T follicular helper cell (primary cell): ENCODE data around the gene SOX12.

Experiments
- DNase-seq: peaks from one replicate; pipeline ENCODE4 v3.0.0-alpha.2; 2020; ENCODE audit warnings: low read depth

Gene SOX12

DNA sequence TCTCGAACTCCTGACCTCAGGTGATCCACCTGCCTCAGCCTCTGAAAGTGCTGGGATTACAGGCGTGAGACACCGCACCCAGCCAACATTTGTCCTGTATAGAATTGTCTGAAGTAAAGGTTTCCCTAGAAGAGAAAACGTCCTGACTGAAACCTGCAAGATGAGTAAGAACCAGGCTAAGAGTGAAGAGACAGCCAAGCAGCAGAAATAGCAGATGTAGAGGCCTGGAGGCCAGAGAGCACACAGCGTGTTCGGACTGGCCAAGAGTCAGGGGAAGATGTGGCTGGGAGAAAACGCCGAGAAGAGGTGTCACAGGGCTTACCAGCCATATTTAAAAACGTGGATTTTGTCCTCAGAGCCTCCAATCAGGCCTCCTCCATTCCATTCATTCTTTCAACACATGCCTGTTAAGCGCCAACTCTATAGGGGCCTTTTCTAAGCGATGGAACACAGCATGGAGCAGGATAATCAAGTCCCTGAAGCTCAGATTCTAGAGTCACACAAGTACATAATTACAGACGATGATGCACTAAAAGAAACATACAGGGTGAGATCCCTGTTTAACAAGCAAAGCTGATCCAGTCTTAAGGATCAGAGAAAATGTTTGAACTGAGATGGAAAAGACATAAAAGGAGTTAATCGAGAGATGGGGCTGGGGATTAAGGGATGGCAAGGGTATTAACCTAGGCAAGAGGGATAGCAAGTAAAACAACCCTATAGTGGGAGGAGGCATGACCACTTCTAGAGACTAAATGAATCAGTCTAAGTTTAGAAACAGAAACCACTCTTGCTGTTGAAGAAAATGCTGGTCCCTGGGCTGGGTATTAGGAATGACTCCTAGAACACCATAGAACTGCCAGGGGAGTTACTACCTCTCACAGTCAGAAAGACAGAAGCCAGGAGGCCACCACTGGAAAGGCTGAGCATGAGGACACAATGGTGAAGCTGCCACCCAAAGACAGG, 23.2 kb upstream of the SOX12 start:
- no peak for DNase-seq

- DNase-seq, result no peak
These were observed 19.6 kb upstream of the SOX12 start for GRCh38 chr20:305745-306144.

DNA sequence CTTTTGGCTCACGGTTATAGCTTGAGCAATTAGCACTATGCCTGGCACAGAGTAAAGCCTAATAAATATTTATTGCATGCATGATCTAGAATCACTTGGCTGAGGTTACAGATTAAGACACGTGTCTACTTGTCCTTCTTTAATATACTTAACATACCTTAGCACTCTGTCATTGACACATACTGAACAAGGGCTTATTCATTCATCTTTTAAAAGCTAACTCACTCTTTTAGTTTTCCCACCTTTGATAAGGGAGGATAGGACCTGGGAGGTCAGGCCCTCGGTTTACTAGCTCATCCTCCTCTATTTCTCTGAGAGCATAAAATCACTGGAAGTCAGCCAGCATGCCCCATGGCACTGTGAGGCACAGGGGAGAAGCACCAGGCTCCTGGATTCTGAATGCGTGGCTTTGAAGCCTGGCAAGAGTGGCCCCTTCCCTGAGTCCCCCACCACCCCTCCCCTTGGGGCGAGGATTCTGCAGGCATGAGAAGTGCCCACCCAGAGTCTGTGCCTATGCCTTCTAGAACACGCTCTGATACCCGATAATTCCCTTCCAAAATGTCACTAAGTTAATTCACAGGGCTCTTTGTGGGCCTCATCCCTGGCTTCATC, 16.8 kb upstream of the SOX12 start:
- DNase-seq, result no peak

DNA sequence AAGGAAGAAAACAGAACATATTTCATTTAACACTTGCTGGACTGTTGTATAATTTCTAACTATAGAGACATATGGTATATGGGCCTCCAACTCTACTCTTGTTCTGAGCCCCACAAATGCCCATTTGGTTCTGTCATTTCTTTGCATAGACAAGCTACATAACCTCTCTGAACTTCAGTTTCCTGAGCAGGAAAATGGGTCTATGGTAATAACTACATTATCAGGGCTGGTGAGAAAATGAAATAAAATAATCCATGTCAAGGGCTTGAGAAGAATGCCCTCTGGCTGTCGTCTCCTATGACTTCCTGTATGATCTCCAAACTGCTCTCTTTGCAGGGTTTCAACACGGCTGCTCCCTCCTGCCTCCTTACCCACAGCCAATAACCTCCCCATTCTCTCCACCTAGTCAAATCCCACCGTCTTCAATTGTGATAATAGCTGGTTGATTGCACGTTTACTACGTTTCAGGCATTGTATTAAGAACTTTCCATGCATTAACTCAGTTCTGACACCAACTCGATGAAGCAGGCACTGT, 16.0 kb upstream of the SOX12 start:
- DNase-seq, result no peak

GRCh38 chr20:309841-310644, 15.3 kb upstream of the SOX12 start:
- peak; percentile 55 for DNase-seq

DNA sequence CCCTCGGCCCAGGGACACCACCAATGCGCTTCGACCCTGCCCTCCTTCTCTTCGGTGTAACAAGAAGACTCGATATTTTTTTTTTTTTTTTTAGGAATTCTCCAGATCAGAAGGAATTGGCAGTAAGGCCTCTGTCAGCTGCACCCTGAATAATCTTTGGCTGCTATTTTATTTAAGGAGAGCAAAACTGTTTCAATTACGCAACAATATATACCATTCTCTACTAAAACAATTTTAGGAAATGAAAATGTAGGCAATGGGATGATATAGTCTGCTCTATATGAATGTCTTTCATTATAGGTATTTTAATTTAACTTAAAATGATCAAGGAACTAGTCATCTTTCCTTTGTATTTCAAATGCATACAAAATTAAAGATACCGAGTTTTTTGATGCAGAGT, 14.7 kb upstream of the SOX12 start:
- no peak for DNase-seq

DNA sequence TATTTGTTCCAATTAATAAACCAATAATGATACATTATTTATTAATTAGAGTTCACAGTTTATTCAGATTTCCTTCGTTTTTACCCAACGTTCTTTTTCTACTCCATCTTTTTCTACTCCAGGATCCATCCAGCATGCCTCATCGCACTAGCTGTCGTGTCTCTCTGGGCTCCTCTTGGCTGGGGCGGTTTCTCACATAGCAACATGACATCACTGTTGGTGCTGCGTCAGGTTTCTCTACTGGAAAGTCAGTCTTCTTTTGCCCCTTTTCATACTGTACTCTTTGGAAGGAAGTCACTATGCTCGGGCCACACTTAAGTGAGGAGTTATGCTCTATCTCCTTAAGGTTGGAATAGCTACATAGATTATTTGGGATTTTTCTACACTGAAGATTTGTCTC, 13.7 kb upstream of the SOX12 start:
- DNase-seq, result no peak

DNA sequence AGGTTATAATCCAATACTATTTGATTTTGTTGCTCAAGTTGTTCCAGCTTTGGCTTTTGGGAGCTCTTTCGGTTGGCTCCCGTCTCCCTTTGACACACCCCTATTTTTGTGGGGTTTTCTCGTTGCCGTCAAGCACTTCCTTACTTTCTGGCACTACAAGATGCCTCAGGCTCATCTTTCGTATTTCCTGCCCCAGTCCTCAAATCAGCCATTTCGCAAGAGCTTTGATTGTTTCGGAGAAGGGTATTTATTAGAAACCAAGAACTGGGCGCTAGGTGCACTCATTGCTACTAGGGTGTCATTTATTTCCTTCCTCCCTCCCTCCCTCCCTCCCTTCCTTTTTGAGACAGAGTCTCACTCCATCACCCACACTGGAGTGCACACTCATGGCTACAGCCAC, 13.3 kb upstream of the SOX12 start:
- no peak for DNase-seq

DNA sequence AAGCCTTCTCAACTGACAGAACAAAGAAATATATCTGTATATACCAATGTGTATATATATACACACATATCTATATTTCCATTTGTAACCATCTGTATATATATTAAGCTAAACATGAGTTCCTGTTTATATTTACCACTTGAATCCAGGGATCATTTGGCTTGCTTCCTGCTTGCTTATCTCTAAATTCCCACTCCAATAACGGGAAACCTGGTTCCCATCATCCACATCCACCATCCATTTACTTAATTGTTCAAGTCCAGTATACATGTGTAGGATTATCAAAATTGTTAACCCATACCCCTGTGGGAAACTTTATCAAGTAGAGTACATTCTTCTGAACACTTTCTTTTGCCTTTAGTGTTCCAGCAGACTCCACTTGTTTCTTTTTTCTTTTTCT, 12.5 kb upstream of the SOX12 start:
- no peak for DNase-seq

GRCh38 chr20:313402-313801, 11.9 kb upstream of the SOX12 start:
- DNase-seq, result no peak

DNA sequence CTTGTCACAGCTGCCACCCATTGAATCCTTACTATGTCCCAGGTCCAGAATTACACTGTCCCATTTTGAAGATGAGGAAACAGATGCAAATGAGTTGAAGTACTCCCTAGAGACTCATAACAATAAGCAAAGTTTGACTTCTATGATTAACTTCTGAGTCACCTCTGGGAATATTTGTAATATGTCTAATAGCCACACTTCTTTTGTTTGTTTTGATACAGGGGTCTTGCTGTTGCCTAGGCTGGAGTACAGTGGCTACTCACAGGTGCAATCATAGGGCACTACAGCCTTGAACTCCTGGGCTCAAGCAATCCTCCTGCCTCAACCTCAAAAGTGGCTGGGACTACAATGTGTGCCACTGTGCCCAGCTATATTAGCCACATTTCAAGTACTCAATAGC, 11.4 kb upstream of the SOX12 start:
- no peak for DNase-seq

- no peak for DNase-seq
These were observed 8.9 kb upstream of the SOX12 start for GRCh38 chr20:316316-317068.

DNA sequence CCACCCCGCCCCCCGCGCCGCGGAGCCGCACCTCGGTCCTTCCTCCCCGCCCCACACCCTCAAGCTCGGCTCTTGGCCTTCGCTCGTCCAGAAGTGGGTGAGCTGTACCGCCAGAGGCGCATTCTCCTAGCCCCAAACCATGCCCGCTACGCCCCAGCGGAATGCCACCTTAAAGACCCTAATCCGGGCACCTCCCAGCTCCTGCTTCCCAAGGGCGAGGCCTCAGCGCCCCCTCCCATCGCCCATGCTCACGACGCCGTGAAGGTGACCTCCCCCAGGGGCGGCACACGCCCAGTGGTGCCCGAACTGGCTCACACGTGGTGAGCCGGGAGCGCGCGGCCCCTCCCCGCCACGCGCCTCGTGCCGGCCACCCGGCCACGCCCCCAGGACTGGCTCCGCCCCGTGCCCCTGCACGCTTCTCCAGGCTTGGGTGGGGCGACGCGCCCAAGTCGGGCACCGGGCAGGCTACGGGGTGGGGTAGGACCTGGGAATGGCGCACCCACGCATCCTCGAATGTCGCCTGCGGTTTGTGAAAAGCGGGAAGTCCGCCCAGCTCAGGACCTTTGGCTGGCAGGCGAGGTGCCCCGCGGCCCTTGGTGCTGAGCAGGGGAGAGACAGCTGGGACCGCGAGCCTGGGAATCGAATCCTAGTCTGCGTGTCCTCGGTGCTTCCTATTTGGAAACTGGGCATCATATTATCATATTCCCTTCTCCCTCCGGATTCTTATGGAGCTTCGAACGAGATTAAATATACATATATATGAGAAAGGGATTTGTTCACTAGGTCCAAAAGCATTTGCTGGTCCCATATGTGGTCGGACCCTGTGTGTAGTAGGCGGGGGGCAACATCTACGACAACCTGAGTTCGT, 941 bp upstream of the SOX12 start:
- DNase-seq, result peak; percentile 77

- DNase-seq, result no peak
These were observed 715 bp downstream of the SOX12 start for GRCh38 chr20:325889-326644.

- DNase-seq, result no peak
These were observed 1.4 kb downstream of the SOX12 start for GRCh38 chr20:326645-327185.

DNA sequence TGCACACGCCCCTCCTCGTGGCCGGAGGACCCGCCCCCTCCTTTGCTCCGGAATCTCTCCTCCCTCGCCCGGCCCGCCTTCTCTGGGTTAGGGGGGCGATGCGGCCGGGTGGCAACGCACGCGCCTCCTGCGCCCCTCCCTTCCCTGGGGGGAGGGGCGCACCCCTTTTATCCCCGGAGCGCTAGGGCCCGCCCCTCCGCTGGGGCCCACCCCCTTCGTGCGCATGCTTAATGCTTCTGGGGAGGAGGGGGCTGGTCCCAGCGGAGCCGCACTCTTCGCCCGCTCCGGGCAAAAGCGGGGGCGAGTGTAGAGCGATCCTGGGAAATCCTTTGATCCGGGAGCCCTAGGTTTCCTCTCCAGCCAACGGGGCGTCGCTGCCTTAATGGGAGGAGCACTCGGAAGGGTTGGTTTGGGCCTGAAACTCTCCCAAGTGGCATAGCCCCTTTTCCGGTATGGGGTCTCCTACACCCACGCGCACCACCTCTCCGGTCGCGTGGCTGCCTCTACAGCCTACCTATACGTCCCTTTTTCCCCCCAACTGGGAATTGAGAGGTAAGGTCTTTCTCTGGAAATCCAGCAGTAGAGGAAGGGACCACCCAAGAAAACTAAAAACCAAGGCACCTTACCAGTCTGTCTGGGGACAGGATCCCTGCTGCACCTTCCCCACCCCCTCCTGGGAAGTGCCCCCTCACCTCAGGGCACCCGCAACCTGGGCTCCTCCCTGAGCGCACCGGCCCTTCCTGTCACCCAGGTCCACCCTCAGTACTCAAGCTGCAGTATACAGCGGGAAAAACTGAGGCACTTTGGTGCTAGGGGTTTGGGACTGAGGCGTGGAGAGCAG, 2.1 kb downstream of the SOX12 start:
- peak; percentile 68 for DNase-seq

DNA sequence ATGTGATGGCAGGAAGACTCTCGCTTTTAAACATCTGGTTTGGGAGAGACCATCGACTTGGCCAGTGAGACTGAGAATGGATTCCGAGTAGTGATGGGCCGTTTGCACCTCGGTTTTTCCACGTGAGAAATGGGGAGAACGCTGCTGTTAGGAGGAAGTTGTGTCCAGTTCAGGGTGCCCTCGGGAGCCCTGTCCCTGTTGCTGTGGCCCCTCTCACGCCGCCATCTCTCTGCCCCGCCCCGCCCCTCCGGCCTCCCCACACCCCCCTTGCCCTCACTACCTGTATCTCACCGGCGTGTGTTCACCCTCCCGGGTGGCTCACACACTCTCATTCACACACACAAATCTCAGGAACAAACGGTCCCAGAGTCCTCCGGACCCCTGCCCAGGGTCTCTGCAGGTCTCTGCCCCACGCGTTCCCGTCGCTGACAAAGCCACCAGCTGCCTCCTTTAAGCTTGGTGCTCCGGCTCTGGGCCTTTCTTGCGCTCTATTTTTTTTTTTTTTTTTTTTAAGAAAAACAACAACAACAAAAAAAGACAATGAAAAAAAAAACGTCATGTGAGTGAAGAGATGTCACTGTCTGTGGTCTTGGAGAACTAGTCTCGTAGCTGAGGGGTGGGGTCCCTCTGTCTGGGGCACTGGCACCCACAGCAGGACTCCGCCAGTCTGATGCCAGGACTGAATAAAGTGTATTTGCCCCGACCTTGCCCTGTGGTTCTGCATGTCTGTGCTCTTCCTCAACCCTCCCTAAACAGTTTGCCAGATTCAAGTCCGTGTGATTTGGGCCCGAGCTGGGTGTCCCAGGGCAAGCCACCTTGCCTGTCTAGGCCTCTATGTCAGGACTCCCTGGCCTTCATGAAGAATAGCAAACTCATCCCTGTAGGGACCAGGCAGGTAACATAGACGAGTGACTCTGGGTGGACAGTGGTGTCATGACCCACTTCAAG, 2.9 kb downstream of the SOX12 start:
- DNase-seq, result no peak
